Endometrium (tissue), 2 donors: Measurements from ENCODE around the gene USP30.
"Not testable (repeated sequence)": the region's sequence is repeated elsewhere in the genome, so short reads cannot be mapped to it uniquely, and the experiment has no call there.

ENCODE experiments used
- FAIRE-seq: peaks from 2 replicates; lab custom pipeline; 2012; peaks lifted over from hg19 to GRCh38; lab: Jason Lieb, UNC
- donor health status: control.
- donor health status: control.

Gene USP30

GRCh38 chr12:109052414-109053323, at the start of gene USP30:
TSS of gene USP30 (plus strand) at chr12:109052576. CDS start at chr12:109052679, 103 bp downstream.
- no peak for FAIRE-seq

DNA sequence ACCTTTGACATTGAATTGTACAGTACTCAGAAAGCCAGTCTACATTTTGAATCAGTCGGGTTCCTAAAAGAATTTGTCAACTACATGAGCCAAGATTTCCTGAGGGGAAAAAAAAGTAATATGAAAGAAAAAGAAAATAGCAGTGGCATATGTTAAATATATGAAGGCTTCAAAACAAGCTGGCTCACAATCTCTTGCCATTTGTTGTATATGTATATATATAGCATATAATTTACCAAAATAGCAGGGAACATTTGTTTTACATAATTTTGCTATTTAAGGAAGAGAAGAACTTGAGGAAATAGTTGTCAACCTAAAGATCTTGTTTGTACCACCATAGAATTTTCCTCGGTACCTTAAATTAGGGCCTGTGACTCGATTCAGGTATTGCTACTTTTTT, 48.4 kb upstream of the USP30 start:
- no peak for FAIRE-seq

DNA sequence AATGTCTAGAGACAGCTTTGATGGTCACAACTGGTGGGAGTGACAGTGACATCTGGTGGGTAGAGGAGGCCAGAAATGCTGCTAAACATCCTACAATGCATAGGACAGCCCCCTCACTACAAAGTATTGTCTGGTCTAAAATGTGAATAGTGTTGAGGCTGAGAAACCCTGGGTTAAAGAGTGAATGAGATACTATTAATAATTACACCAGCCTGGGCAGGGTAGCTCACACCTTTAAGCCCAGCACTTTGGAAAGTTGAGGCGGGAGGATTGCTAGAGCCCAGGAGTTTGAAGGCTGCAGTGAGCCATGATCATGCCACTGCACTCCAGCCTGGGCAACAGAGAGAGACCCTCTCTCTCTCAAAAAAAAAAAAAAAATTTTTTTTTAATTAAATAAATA, 42.6 kb upstream of the USP30 start:
- no peak for FAIRE-seq

GRCh38 chr12:109010259-109010658, 42.1 kb upstream of the USP30 start:
- FAIRE-seq, result no peak

GRCh38 chr12:109014984-109015765, 37.2 kb upstream of the USP30 start:
- no peak for FAIRE-seq

DNA sequence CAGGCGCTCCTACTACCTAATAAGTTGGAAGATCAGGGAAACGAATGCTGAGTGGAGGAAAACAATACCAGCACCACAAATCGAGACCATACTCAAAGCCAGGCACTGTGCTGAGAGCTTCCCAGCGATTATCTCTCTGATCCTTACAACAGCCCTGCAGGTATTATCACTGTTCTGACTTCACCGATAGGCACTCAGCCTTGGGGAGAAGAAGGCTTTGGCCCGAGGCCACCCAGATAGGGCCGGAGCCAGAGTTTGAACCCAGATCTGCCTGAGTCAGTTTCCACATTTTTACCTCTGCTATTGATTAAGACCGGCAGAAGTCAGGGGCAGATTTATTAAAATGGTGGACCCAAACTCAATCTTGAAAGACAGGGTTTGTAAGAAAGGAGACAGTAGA, 36.4 kb upstream of the USP30 start:
- FAIRE-seq, result no peak

DNA sequence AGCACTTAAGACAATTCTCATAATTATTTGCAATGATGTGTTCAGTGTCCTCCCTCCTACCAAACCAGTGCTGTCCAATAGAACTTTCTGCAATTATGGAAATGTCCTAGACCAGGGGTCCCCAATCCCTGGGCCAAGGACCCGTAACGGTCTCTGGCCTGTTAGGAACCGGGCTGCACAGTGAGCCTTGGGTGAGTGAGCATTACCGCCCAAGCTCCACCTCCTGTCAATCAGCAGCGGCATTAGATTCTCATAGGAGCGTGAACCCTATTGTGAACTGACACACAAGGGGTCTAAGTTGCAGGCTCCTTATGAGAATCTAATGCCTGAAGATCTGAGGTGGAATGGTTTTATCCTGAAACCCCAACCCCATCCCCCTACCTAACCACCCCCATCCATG, 35.4 kb upstream of the USP30 start:
- no peak for FAIRE-seq

GRCh38 chr12:109018296-109018695, 34.1 kb upstream of the USP30 start:
- no peak for FAIRE-seq

DNA sequence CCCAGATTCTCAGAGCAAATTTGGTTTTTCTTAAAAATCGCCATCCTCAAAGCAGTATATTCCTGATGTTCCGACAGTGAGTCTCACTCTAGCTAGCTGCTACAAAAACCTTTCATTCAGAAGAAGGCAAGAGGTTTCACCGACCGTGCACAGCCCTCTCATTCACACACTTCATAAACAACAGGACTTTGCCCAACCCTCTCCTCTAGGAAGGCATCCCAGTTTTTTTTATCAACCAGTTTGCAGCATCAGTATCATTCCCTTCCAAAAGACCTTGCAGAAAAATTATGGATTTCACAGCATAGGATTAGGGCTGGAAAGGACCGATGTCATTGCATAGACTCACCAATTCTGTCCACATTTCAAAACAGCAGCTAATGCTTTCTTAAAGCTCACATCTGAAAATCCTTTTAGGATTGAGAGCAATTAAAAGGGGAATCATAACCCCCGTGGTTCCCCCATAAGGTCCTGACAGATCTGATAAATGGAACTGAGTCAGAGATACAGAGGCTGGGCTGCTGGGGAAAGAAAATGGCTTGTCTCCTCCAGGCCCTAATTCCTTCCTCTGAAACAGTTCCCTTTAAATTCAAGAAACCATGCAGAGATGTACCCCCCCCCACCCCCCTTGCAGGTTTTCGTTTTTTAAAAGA, 32.1 kb upstream of the USP30 start:
- FAIRE-seq, result no peak

DNA sequence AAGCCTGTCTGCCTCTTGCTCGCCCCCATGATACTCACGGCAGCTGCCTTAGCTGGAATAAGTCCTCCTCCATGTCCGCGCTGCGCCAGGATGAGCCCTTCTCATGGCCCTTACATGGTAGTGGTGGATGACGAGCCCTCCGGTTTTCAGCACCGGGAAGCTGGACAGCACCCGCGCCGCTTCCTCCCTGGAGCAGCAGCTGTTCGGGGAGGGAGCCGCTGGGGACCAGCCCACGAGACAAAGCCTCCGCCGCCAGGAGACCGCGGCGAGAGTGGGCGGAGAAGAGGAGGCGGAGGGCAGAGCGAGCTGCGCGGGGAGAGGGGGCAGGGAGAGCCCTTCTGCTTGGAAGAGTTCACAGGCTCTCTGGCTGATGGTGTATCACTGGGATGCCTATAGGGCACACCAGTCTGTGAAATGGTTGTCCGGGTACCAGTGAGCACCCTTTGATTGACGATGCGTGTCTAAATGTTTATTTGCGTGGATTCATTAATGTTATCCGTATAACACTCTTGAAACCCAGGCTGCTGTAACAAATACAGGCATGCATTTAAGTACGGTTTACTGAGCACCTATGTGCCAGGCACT, 31.5 kb upstream of the USP30 start, which contains the start of gene SVOP:
Gene SVOP (minus strand): TSS at position 273 of the 585 bp plus-strand sequence. CDS start 200 bp downstream, at position 73.
- peak; percentile 55 for FAIRE-seq

DNA sequence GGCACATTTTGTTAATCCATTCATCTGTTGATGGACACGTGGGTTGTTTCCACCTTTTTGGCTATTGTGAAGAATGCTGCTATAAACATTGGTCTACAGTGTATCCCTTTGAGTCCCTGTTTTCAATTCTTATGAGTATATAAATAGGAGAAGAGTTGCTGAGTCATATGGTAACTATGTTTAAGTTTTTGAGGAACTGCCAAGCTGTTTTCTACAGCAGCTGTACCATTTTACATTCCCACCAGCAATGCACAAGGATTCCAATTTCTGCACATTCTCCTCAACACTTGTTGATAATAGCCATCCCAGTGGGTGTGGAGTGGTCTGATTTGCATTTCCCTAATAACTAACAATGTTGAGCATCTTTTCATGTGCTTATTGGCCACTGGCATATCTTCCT, 24.6 kb upstream of the USP30 start:
- no peak for FAIRE-seq

GRCh38 chr12:109028624-109029023, 23.8 kb upstream of the USP30 start:
- FAIRE-seq, result not testable (repeated sequence)

DNA sequence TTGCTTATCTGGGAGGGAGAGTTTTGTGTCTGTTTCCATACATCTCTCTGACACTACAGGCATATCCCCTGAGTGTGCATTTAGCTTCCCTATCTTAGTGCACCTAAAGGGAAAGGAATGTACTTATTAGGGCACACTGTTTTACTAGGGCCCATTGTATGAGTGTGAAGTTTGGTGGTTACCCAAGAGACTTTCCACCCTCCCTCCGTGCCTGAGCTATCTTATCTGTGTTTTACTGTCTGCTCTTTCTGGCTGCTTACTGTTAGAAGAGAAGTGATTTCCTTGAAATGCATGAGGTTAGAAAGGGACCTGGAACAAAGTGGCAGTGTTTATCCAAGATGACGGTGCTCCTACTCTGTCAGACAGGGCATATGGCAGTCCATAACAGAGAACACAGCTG, 23.0 kb upstream of the USP30 start:
- no peak for FAIRE-seq

GRCh38 chr12:109033239-109034196, 18.9 kb upstream of the USP30 start:
- no peak for FAIRE-seq

DNA sequence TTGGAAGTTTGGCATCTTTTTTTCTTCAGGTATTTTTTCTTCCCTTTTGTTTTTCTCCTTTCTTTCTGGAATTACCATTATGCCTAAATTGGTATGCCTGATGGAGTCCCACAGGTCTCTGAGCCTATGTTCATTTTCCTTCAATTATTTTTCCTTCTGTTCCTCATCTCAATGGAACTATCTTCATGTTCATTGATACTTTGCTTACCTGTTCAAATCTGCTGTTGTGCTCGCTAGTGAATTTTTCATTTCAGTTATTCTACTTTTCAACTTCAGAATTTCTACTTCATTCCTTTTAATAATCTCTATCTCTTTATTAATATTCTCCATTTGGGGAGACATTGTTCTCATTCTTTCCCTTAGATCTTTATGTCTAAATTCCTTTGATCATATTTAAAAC, 15.4 kb upstream of the USP30 start:
- no peak for FAIRE-seq

DNA sequence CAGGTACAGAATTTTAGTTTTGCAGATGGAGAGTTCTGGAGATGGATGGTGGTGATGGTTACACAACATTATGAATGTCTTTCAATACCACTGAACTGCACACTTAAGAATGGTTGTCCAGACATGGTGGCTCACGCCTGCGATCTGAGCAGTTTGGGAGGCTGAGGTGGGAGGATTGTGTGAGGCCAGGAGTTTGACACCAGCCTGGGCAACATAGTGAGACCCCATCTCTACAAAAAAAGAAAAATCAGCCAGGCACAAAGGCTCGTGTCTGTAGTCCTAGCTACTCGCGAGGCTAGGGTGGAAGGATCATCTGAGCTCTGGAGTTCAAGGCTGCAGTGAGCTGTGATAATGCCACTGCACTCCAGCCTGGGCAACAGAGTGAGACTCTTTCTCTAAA, 8.1 kb upstream of the USP30 start:
- FAIRE-seq, result no peak

GRCh38 chr12:109047081-109047805, 5.1 kb upstream of the USP30 start:
- no peak for FAIRE-seq

- not testable (repeated sequence) for FAIRE-seq
Observed at GRCh38 chr12:109048706-109049105, 3.7 kb upstream of the USP30 start.

GRCh38 chr12:109049794-109050193, 2.6 kb upstream of the USP30 start:
- FAIRE-seq, result not testable (repeated sequence)

DNA sequence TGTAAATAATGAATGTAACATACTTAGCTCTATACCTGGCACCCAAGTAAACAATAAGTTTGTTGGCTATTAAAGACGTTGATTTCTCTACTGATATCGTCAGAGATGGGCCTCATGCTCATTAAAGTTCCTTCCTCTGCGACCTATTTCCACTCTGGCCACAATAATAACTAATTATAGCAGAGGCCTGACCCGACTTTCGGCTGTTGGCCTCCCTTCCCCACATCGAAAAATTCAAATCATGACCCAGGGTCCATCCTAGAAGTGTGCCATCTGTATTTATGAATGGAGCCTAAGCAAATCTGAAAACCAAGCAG, 321 bp upstream of the USP30 start:
- FAIRE-seq, result no peak
